Measurements from ENCODE around the gene RBPJ. TPM values are rescaled to one million over a fixed set of nuclear protein-coding genes. Genes with fewer than 3 reads are reported as not detected.

Gene RBPJ
- total RNA-seq, 1 experiment from 2014 or later = 53.8 TPM

GRCh38 chr4:26447378-26447777 is 126.6 kb downstream of the RBPJ start:
- Histone ChIP-seq H3K9me2 (ENCODE audit: insufficient read depth) (no peaks in the 10 kb centered on the region), H3K9me3 (ENCODE audit: insufficient read depth, low read depth) (no peaks in the 10 kb centered on the region; the same call in 1 of the 2 replicates), H2AFZ (no peak overlapping the region), H3K27me3 (ENCODE audit: insufficient read depth, low read depth) (no peaks in the 10 kb centered on the region), H3K27ac (no peak overlapping the region), H3K79me2 (ENCODE audit: low read depth) (no peaks in the 10 kb centered on the region), H3K36me3 (ENCODE audit: low read depth) (no peaks in the 10 kb centered on the region), H3K4me2 (no peak overlapping the region), H3K4me1 (replicated peaks; ENCODE audit: insufficient read depth) (no peaks in the 10 kb centered on the region), H3K4me3 (no peak overlapping the region), H4K20me1 (ENCODE audit: insufficient read depth) (no peaks in the 10 kb centered on the region), H3F3A (ENCODE audit: insufficient read depth, low read depth) (no peaks in the 10 kb centered on the region)
- CTCF ChIA-PET = interaction anchor here (0.6 kb wide), 1 partner anchor 563 kb away, joined by 3 read pairs; no protein-coding TSS in a partner anchor
- DNase-seq = no peak
- no TSS peak for BruUV-seq (replicated peaks)
- POLR2A ChIA-PET (ENCODE audit: unreplicated experiment) = no interaction called here
- intact Hi-C loops (cut with micrococcal nuclease; ENCODE audit: unreplicated experiment) = no loop called here
- TF ChIP-seq EZH2 (IDR thresholded peaks at IDR 0.05; ENCODE audit: low read depth) (no peak), CTCF (conservative IDR thresholded peaks at IDR 0.05) (no peak)

- no TSS peak for BruUV-seq (replicated peaks)
- no peaks in the 10 kb centered on the region for H3K36me3 ChIP-seq (ENCODE audit: low read depth)
- no peaks in the 10 kb centered on the region for H3K79me2 ChIP-seq (ENCODE audit: low read depth)
- H3K4me2 ChIP-seq = no peak overlapping the region
- DNase-seq = no peak
- H3K27ac ChIP-seq = no peak overlapping the region
- no peaks in the 10 kb centered on the region for H4K20me1 ChIP-seq (ENCODE audit: insufficient read depth)
- no peak overlapping the region for H3K4me3 ChIP-seq
- H2AFZ ChIP-seq = no peak overlapping the region
- no peaks in the 10 kb centered on the region; the same call in 1 of the 2 replicates for H3K9me3 ChIP-seq (ENCODE audit: insufficient read depth, low read depth)
- no peaks in the 10 kb centered on the region for H3K27me3 ChIP-seq (ENCODE audit: insufficient read depth, low read depth)
- no peaks in the 10 kb centered on the region for H3K9me2 ChIP-seq (ENCODE audit: insufficient read depth)
- no peaks in the 10 kb centered on the region for H3F3A ChIP-seq (ENCODE audit: insufficient read depth, low read depth)
- no peaks in the 10 kb centered on the region for H3K4me1 ChIP-seq (replicated peaks; ENCODE audit: insufficient read depth)
- TF ChIP-seq EZH2 (IDR thresholded peaks at IDR 0.05; ENCODE audit: low read depth) (no peak), CTCF (conservative IDR thresholded peaks at IDR 0.05) (no peak)
- ChIA-PET POLR2A (ENCODE audit: unreplicated experiment) (no interaction called here), CTCF (no interaction called here)
- intact Hi-C loops (cut with micrococcal nuclease; ENCODE audit: unreplicated experiment) = no loop called here
Observed at GRCh38 chr4:26450418-26450817, 129.6 kb downstream of the RBPJ start.

- Histone ChIP-seq H2AFZ (no peak overlapping the region), H3K9me2 (ENCODE audit: insufficient read depth) (no peaks in the 10 kb centered on the region), H3K27me3 (ENCODE audit: insufficient read depth, low read depth) (no peaks in the 10 kb centered on the region), H3F3A (ENCODE audit: insufficient read depth, low read depth) (no peaks in the 10 kb centered on the region), H3K79me2 (ENCODE audit: low read depth) (no peaks in the 10 kb centered on the region), H3K4me3 (no peak overlapping the region), H3K4me2 (no peak overlapping the region), H3K9me3 (ENCODE audit: insufficient read depth, low read depth) (no peaks in the 10 kb centered on the region), H3K36me3 (ENCODE audit: low read depth) (no peaks in the 10 kb centered on the region), H3K27ac (no peak overlapping the region), H4K20me1 (ENCODE audit: insufficient read depth) (no peaks in the 10 kb centered on the region), H3K4me1 (replicated peaks; ENCODE audit: insufficient read depth) (no peaks in the 10 kb centered on the region)
- BruUV-seq (replicated peaks) = no TSS peak
- DNase-seq = no peak
- CTCF ChIA-PET = interaction anchor here (0.6 kb wide), 1 partner anchor 605 kb away, joined by 11 read pairs; no protein-coding TSS in a partner anchor
- no peak for TF ChIP-seq EZH2 (IDR thresholded peaks at IDR 0.05; ENCODE audit: low read depth)
- no peak for TF ChIP-seq CTCF (conservative IDR thresholded peaks at IDR 0.05)
- intact Hi-C loops (cut with micrococcal nuclease; ENCODE audit: unreplicated experiment) = no loop called here
- POLR2A ChIA-PET (ENCODE audit: unreplicated experiment) = no interaction called here
Observed at GRCh38 chr4:26451597-26451996, 130.8 kb downstream of the RBPJ start.
